Activated T-helper 9 cell treated with anti-CD3 and anti-CD28 coated beads, Interleukin-2, amount 50 U/mL, for 16 hours (primary cell): ENCODE data around the gene RUFY2.
"Not testable (repeated sequence)": the region's sequence is repeated elsewhere in the genome, so short reads cannot be mapped to it uniquely, and the experiment has no call there.

Experiments used
- DNase-seq: peaks from one replicate; pipeline ENCODE4 v3.0.0-alpha.2; 2020; ENCODE audit warnings: low read depth

The RUFY2 gene, protein sequence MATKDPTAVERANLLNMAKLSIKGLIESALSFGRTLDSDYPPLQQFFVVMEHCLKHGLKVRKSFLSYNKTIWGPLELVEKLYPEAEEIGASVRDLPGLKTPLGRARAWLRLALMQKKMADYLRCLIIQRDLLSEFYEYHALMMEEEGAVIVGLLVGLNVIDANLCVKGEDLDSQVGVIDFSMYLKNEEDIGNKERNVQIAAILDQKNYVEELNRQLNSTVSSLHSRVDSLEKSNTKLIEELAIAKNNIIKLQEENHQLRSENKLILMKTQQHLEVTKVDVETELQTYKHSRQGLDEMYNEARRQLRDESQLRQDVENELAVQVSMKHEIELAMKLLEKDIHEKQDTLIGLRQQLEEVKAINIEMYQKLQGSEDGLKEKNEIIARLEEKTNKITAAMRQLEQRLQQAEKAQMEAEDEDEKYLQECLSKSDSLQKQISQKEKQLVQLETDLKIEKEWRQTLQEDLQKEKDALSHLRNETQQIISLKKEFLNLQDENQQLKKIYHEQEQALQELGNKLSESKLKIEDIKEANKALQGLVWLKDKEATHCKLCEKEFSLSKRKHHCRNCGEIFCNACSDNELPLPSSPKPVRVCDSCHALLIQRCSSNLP

DNA sequence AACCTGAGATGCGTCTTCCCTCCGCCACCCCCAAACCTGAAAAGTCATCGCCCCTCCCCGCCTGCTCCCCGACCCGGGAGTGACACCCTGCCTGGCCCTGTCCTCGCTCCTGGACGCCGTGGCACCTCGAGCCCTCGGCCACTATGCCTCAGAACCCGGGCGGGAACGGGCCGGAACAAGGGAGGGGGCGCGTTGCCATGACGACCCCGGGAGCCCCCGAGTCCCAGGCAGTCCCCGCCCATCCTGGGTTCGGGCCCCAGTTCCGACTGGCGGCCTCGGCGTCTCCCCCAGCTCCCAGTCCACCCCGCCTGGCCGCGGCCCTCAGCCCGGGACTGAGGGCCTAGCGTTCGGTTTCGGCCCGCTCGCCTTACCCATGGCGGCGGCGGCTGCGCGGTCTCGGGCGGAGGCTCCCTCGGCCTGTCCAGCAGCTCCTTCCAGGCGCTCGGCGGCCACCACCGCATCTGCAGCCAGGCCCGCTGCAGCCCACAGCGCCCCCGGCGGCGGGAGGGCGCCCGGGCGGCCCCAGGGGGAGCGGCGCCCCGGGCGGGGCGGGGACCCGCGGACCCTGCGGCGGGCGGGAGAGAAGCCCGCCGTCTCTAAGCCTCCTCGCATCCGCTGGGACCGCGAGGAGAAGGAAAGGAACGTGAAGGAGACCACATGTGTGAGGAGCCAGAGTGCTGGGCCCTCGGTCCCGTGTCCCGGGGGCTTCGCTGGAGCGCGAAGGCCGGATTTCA is at the start of gene RUFY2:
Gene RUFY2, minus strand, starts transcription at position 463 of the 734 bp plus-strand sequence. Its CDS starts 88 bp downstream, at position 375.
- DNase-seq: peak; percentile 64

DNA sequence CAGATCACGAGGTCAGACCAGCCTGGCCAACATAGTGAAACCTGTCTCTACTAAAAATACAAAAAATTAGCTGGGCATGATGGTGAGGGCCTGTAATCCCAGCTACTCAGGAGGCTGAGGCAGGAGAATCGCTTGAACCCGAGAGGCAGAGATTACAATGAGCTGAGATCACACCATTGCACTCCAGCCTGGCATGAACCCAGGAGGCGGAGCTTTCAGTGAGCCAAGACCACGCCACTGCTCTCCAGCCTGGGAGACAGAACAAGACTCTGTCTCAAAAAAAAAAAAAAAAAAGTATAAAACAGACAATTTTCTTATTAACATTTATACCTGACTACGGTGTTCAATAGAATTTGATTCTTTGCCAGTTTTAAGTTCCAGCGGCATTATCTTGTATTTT is 42.6 kb upstream of the RUFY2 start:
- DNase-seq: not testable (repeated sequence)

DNA sequence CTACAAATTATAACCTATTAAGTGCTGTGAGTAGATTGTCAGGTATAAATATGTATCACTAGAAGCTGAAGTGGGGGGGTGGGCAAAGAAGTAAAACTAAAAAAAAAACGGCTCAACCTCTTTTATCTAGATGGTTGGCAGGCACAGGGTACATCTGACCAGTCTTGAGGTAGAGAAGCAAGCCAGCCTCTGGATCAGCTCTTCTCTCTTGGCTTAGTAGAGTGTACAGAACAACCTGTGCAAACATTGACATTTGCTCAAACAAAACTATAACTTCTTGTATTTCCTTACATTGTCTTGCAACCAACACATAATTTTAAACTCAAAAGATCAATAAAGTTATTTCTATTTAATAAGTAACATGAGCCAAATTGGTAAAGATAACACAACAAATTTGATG is 39.1 kb upstream of the RUFY2 start:
- DNase-seq: no peak

DNA sequence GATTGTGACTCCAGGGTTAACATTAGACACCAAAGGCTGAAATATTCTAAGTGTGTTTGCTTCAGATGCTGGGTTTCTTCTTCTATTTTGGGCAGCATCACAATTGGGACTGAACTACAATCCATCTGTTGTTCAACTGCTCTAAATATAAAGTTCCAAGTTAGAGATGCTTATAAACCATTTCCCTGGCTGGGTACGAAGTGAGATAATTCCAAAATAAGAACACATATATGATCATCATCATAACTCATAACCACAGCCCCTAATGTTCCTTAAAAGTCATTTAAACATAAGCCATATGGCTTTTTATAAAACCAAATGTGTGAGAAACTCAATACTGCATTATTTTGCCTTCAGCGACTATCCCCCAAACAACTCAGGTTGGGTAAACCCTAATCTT is 35.9 kb upstream of the RUFY2 start:
- DNase-seq: no peak

DNA sequence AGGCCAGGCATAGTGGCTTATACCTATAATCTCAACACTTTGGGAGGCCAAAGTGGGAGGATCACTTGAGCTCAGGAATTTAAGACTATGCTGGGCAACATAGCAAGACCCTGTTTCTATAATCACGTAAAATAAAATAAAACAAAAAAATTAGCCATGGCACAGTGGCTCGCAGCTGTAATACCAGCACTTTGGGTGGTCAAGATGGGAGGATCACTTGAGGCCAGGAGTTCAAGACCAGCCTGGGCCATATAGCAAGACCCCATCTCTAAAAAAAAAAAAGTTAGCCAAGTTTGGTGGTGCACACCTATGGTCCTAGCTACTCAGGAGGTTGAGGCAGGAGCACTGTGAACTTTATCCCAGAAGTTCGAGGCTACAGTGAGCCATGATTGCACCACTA is 33.8 kb upstream of the RUFY2 start:
- no peak for DNase-seq

DNA sequence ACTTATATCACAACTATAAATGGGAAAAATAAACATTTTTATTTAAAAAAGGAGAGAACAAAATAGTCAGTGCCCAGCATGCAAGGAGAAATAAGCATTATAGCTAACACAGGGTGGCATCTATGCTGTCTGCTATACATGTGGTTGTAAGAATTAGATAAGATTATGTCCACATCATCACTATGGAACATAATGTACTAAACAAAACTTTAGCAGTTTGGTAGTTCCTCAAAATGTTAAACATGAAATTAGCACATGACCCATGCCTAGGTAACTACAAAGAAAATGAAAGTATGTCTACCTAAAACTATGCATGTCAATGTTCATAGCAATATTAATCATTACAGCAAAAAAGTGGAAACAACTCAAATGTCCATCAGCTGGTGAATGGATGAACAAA is 28.7 kb upstream of the RUFY2 start:
- no peak for DNase-seq

DNA sequence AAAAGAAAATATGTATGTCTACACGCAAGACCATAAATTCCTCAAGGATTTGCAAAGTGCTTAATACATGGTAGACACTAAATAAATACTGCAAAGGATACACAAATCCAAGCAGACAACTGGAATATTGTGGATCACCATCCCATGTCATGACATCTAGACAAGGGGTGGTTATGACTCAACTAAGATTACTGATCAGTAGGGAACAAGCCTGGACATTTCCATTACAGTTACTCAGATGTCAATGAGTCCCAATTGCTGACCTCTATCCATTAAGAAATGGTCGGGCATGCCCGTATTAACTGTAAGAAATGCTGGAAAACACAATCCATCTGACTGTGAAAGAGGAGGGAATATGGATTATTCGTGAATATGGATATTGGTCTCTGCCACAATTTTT is 27.6 kb upstream of the RUFY2 start:
- no peak for DNase-seq

DNA sequence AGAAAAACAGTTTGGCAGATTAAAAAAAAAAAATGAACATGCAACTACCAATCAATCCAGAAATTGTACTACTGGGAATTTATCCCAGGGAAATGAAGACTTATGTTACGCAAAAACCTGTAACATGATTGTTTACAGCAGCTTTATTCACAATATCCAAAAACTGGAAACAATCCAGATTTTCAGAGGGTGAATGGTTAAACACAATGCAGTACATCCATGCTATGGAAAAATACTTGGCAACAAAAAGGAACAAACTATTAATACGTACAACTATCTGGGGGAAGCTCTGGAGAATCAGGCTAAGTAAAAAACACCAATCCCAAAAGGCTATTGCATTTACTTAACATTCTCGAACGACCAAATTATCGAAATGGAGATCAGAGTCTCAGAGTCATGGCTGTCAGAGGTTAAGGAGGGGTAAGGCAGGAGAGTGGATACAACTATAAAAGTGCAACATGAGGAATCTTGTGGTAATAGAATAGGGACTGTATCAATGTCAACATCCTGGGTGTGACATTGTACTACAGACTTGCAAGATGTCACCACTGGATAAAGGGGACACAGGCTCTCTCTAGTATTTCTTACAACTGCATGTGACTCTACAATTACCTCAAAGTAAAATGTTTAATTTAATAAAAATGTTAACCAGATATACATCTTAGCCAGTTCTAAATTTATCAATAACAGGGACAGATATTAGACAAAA is 21.5 kb upstream of the RUFY2 start:
- DNase-seq: no peak

DNA sequence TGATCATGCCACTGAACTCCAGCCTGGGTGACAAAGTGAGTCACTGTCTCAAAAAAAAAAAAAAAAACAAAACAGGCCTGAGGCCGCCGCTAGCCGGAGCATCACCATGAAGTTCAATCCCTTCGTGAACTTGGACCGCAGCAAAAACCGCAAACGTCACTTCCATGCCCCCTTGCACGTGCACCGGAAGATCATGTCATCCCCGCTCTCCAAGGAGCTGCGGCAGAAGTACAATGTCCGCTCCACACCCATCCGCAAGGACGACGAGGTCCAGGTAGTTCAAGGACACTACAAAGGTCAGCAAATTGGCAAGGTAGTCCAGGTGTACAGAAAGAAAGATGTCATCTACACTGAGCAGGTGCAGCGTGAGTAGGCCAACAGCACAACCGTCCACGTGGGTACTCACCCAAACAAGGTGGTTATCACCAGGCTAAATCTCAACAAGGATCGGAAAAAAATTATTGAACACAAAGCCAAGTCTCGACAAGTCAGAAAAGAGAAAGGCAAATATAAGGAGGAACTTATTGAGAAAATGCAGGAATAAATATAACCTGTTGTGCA is 17.5 kb upstream of the RUFY2 start:
- DNase-seq: no peak

DNA sequence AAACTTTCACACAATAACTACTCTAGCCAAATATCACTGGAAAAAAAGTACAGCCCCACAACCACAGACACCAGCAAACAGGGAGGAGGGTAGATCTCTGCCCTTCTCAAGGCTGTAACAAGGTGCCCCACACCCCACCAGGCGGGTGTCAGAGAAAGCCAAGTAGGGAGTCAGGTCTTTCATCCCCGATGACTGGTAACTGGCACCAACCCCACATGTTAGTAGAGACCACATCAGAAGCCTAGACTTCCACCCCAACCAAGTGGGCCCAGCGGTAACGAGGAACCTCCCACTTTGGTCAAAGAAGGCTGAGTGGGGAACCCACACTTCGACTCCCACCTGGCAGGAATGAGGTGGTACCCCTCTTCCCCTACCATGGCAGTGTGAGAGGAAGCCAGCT is 16.4 kb upstream of the RUFY2 start:
- DNase-seq: no peak

DNA sequence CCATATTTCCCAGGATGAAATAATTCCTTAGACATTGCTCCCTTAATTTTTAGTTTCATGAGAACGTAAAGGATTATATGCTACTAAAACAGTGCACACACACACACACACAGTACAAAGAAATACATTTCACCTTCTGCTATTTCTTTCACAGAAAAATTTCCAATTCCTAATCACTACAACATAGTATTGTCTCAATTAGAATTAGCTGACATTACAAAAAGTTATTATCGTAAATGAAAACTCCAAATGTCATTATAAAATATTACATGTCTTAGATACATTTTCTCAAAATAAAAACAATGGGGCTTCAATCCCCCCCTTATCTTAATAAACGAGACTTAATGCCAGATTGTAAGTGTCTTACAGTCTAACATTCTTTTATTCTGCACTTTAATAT is 12.3 kb upstream of the RUFY2 start:
- no peak for DNase-seq

DNA sequence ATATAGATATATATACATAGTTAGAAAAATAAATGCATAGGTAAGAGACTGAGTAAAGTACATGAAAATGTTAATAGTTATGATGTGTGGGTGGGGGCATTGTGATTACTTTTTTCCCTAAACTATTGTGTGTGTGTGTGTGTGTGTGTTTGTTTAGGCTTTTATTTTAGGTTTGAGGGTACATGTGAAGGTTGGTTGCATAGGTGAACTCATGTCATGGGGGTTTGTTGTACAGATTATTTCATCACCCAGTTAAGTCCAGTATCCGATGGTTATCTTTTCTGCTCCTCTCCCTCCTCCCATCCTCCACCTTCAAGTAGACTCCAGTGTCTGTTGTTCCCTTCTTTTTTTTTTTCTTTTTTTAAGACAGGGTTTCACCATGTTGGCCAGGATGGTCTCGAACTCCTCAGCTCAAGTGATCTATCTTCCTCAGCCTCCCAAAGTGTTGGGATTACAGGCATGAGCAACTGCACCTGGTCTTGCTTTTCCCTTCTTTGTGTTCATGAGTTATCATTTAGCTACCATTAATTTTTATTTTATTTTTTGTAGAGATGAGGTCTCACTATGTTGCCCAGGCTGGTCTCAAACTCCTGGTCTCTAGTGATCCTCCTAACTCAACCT is 1.9 kb upstream of the RUFY2 start:
- DNase-seq: no peak

DNA sequence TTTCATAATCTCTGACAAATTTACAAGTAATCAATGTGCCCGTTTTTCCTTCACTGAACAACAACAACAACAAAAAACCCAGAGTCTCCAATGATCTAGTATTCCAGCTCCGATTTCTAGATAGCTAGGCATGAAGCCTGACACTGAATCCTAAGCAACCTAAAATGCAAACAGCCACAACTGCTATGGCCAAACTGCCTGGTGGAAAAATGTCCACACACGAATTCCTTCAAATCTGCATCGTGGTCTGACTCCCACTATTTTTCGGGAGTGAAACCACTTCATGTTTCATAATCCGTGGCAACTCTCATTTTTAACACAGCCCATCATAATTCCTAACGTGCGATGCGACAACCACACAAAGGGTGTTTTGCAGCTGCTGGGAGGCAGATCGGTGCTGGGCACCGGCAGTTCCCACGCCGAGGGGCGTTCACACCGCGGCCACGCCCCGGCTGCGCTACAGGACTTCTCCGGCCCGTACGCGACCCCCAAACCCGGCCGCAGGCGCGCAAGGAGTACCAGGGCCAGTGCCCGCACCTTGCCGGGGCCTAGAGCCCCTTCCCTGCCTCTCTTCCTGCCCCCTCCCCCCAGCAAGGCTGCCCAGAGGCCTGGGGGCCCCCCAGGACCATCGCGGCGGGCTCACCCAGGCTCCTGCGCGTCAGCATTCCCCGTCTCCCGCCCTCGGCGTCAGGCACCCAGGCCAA is 814 bp downstream of the RUFY2 start:
- DNase-seq: peak; percentile 4

DNA sequence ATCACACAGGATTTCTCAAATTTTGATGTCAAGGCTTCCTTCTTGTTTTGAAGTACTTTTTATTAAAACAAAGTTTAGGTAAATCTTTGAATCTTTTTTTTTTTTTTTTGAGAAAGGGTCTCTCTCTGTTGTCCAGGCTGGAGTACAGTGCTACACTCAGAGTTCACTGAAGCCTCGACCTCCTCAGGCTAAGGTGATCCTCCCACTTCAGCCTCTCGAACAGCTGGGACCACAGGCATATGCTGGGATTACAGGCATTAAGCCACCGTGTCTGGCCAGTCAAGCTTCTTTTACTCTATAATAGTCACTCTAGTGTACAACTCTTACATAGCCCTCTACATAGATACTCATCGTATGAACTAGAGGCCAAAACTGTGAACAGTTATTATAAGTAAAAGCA is 3.4 kb downstream of the RUFY2 start:
- no peak for DNase-seq

DNA sequence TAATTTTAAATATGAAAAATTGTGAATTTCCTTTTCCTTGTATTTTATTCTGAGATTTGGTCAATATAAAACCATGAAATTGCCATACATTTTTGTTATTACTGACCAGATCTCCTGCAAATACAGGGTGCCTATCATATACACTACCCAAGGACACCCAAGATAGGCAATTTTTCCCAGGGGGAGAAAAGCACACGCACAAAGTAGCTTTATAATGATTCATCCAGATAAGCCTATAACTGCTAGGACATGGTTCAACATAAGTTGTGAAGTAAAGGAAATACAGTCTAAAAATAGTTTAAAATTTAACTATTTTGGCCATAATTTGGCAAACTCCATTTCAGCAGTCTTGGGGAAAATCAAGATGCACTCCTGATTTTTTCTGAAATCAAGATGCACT is 4.8 kb downstream of the RUFY2 start:
- DNase-seq: no peak

DNA sequence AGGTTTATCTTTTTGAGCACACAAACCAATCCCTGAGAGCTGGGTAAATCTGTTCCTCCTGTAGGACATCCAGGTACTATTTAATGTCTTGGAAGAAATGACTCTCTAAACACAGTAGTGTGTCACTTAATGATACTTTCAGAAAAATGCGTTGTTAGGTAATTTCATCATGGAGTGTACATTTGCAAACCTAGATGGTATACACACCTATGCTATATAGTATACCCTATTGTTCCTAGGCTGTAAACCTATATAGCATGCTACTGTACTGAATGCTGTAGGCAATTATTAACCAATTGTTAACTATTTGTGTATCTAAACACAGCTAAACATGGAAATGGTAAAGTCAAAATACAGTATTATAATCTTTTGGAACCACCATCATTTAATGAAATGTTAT is 10.1 kb downstream of the RUFY2 start:
- DNase-seq: no peak

DNA sequence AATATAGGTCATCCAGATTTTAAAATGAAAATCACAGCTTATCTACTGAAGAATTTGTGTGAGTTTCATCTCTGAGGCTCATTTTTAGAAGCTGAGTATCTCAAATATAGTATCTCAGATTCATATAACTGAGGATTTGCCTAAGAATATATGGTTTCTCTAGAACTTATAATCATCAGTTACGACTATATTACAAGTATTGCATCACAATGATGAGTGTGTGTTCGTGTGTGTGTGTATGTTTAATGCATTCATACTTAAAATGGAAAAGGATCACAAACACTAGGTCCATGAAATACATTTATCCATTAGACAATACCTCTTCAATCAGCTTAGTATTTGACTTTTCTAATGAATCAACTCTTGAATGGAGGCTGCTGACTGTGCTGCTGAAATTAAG is 21.3 kb downstream of the RUFY2 start:
- DNase-seq: no peak

DNA sequence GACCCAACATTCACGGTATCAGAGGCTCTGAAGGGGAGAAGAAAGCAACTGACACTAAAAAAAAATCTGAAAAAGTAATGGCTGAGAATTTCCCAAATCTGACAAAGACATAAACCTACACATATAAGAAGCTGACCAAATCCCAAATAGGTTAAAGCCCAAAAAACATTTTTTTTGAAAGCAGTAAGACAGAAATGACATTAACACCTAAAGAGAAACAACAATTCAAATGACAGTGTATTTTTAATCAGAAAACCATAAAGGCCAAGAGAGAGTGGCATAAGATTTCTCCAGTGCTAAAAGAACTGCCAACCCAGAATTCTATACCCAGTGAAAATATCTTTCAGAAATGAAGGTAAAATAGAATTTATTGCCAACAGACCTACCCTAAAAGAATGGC is 35.5 kb downstream of the RUFY2 start:
- DNase-seq: no peak

DNA sequence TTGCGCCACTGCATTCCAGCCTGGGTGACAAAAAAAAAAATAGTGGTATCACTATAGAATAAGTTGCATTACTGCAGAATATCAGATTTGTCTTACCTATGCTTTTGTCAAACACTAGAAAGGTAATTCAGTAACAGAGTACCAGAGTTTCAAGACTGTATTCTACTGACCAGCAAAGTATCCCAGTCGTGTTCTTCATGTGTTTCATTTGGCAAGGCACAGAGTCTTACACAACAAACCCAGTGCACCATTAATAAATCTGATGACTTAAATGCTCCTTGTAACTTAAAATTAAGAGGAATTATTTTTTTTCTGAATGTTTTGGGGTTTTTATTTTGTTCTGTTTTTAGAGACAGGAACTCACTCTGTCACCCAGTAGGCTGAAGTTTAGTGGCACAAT is 40.0 kb downstream of the RUFY2 start:
- no peak for DNase-seq

DNA sequence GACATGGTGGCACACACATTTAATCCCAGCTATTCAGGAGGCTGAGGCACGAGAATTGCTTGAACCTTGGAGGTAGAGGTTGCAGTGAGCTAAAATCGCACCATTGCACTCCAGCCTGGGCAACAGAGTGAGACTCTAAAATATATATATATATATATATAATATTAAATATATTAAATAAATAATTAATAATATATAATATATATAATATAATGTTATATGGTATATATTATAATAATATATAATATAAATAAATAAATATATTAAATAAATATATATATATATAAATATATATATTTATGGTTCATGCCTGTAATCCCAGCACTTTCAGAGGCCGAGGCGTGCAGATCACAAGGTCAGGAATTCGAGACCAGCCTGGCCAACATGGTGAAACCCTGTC is 40.5 kb downstream of the RUFY2 start:
- DNase-seq: no peak

DNA sequence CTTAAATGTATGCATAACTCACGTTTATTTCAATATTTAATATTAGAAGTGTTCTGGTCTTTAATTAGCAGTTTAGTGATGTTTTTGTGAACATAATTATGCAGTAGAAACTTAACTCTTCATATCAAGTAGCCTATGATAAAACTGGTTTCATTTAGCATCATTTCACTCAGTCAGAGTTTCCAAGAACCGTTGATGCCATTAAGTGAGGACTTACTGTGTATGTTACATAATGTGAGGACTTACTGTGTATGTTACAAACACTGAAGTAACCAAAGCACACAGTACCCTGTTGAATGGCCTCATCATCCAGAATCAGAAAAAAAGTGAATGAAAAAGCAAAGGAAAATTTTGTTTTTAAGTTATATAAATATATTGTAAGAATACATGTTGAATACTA is 41.5 kb downstream of the RUFY2 start:
- no peak for DNase-seq
